Epithelial cell of esophagus (primary cell): Measurements from ENCODE around the gene RHOBTB3.

Source experiments
- DNase-seq: peaks from one replicate; pipeline ENCODE4 v3.0.0; 2010; ENCODE audit warnings: low read depth
- H3K4me3 ChIP-seq: 2 replicates; pipeline ENCODE4 v1.5.1; 2011; ENCODE audit warnings: mild to moderate bottlenecking, low read length, control low read depth
- TF ChIP-seq, protein P1 (sequence below): IDR thresholded peaks from 2 replicates; pipeline ENCODE4 v1.5.1; 2011; ENCODE audit warnings: low read depth, mild to moderate bottlenecking, low read length, control low read depth, inconsistent platforms; ENCODE audit not compliant: insufficient read depth; ENCODE audit errors: missing control alignments

RHOBTB3 gene

DNA sequence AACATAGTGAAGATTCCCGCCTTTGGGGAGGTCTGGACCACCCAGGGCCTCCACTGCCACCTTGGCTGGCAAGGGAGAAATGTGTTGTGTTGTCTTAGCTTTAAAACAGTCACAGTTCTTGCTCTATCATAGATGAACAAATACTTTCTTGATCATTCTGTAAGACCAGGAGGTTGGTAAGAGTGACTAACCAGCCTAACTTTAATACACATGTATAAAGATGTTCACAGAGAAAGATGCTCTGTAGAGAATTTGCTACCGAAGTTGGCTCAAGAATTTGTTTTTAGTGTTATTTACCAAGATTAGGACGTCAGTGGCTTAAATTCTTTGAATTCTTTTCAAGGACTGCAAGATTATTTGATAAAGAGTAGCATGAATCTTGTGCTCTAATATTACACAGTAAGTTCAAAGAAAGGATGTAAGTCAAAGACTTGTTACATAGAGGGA lies 63.0 kb downstream of the RHOBTB3 start:
- TF ChIP-seq, protein P1, sequence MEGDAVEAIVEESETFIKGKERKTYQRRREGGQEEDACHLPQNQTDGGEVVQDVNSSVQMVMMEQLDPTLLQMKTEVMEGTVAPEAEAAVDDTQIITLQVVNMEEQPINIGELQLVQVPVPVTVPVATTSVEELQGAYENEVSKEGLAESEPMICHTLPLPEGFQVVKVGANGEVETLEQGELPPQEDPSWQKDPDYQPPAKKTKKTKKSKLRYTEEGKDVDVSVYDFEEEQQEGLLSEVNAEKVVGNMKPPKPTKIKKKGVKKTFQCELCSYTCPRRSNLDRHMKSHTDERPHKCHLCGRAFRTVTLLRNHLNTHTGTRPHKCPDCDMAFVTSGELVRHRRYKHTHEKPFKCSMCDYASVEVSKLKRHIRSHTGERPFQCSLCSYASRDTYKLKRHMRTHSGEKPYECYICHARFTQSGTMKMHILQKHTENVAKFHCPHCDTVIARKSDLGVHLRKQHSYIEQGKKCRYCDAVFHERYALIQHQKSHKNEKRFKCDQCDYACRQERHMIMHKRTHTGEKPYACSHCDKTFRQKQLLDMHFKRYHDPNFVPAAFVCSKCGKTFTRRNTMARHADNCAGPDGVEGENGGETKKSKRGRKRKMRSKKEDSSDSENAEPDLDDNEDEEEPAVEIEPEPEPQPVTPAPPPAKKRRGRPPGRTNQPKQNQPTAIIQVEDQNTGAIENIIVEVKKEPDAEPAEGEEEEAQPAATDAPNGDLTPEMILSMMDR = no peak
- H3K4me3 ChIP-seq = no peak overlapping the region
- DNase-seq = no peak

DNA sequence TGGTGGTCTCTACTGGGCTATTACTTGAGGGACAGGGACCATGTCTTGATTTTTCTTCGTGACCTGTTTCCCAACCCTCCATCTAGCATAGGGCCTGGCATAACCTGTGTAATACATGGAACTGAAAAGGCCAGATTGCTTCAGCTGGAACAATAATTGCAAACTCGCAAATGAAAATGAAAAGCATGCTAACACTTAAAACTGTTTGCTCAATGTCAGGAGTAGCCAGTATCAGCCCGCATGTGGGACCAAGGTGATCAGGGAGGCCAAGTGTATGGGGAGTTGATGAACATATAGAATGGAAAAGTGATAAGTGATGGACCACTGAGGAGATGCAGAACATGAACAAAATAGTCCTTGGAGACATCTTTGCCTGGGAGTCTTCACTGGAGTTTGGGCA lies 66.2 kb downstream of the RHOBTB3 start:
- DNase-seq = no peak
- TF ChIP-seq, protein P1 = no peak
- no peak overlapping the region for H3K4me3 ChIP-seq

DNA sequence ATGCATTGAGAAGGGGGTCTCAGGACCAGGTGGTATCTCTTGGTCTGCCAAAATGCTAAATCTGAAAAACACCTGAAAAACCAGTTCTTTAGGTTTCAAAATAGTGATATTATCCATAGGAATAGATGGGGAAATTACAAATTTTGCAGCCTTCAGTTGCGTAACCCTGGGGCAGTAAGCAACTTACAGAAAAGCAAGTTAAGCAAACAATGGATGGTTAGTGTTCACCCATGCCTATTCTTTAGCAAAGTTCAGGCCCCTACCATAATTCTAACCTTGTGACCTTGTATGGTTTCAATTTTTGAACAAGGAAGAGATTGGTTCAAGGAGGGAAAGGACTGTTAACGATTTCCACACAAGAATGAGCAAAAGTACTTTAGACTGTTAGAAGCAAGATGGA lies 66.9 kb downstream of the RHOBTB3 start:
- DNase-seq = no peak
- no peak overlapping the region for H3K4me3 ChIP-seq
- TF ChIP-seq, protein P1 = no peak

DNA sequence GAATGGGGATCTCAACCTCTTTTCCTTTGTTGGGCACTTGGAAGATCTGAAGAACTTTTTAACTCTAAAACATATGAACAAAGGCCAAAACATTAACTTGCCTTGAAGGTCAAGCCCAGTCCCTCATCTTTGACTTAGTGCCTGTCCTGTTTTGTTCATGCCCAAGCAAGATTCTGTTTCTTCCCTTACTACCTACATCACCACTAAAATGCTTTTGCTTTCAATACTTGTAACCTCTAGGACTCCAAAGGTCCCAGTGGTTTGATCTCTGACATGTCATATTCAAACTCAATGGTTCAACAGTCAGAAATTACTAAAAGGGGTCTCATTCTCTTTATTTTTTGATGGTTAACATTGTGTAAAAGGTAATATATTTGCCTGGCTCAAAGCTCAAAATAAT lies 67.4 kb downstream of the RHOBTB3 start:
- no peak for DNase-seq
- TF ChIP-seq, protein P1 = no peak

DNA sequence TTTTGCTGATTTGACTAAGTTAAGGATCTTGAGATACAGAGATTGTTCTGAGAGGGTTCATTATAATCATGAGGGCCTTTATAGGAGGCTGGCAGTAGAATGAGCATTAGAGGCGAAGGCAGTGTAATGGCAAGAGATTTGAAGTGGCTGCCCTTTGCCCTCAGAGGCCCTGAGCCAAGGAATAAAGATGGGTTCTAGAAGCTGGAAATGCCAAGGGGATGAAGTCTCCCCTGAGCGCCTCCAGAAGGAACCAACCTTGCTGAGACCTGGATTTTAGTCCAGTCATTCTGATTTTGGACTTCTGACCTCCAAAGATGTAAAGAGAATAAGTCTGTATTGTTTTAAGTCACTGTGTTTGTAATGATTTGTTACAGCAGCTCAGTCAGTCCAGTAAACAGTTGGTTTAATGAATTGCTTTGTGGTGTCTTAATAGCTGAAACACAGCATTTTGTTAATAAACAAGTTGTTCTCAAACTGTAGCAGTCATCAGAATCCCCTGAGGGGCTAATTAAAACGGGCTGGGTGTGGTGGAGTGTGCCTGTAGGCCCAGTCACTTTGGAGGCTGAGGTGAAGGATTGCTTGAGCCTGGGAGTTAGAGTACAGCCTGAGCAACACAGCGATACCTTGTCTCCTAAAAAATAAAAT lies 68.2 kb downstream of the RHOBTB3 start:
- TF ChIP-seq, protein P1 = no peak
- DNase-seq = no peak
- H3K4me3 ChIP-seq = no peak overlapping the region

More for the DNA sequence above, 67.4 kb downstream of the RHOBTB3 start:
- no peak overlapping the region for H3K4me3 ChIP-seq

DNA sequence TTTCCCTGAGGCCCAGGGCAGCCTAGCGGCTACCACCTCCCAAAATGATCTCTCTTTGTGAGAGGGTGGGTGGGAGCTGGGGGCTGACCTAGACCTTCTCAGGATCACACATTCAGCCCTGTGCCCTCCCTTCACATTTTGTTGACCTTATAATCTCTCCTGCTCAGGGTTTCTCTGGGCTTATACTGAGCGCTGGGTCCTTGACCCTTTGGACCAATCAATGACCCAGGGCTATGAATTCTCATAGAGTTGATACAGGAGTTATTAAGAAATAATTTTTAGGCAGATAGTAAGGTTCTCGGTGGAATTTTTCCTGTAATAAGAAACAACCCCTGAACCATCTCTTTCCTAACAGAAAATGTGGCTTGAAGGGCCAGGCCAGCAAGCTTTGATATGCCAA lies 69.4 kb downstream of the RHOBTB3 start:
- DNase-seq = no peak
- no peak overlapping the region for H3K4me3 ChIP-seq
- TF ChIP-seq, protein P1 = no peak

DNA sequence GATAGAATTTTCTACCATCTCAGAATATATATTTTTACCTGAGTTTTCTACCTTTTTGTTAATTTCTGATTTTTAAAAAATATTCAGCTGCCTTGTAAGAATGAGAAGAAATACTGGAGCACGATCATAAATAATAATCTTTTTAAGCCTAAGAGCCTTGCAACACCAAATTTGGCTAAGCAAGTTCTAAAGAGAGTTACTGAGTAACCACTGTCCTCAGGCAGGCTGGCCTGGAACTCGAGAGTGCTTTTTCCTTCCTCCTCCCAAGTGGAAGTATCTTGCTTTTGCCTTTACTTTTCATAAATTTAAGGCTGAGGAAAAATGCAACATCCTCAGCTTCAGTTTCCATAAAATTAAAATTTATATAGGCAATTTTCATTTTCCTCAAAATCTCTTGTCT lies 70.4 kb downstream of the RHOBTB3 start:
- TF ChIP-seq, protein P1 = no peak
- H3K4me3 ChIP-seq = no peak overlapping the region
- DNase-seq = no peak
